IPS-NIHi11 (cell line): ENCODE measurements around the gene PANK4.

Experiments
- DNase-seq: peaks from one replicate; pipeline ENCODE4 v3.0.0; 2012; ENCODE audit warnings: mixed read lengths, low spot score

Gene PANK4

GRCh38 chr1:2512862-2513421 lies 13.5 kb downstream of the PANK4 start:
- no peak for DNase-seq

- no peak for DNase-seq
These were observed 15.8 kb downstream of the PANK4 start for GRCh38 chr1:2510366-2511155.

- no peak for DNase-seq
These were observed 16.8 kb downstream of the PANK4 start for GRCh38 chr1:2509589-2509988.

GRCh38 chr1:2508751-2509150 lies 17.6 kb downstream of the PANK4 start:
- DNase-seq: no peak

- DNase-seq: no peak
These were observed 18.2 kb downstream of the PANK4 start for GRCh38 chr1:2508180-2508579.

- no peak for DNase-seq
These were observed 18.6 kb downstream of the PANK4 start for GRCh38 chr1:2507744-2508155.

GRCh38 chr1:2506901-2507565 lies 19.4 kb downstream of the PANK4 start:
- DNase-seq: no peak

GRCh38 chr1:2506007-2506860 lies 20.2 kb downstream of the PANK4 start:
- DNase-seq: peak; percentile 67

GRCh38 chr1:2505461-2505994 lies 20.9 kb downstream of the PANK4 start:
- peak; percentile 61 for DNase-seq

GRCh38 chr1:2504949-2505272 lies 21.5 kb downstream of the PANK4 start:
- DNase-seq: no peak

GRCh38 chr1:2504225-2504948 lies 22.0 kb downstream of the PANK4 start:
- DNase-seq: no peak

- DNase-seq: peak; percentile 77
These were observed 22.7 kb downstream of the PANK4 start for GRCh38 chr1:2503554-2504224.

GRCh38 chr1:2502661-2503553 lies 23.5 kb downstream of the PANK4 start:
- DNase-seq: no peak

- no peak for DNase-seq
These were observed 24.2 kb downstream of the PANK4 start for GRCh38 chr1:2502210-2502609.

GRCh38 chr1:2501820-2502119 lies 24.6 kb downstream of the PANK4 start:
- DNase-seq: no peak

- no peak for DNase-seq
These were observed 25.2 kb downstream of the PANK4 start for GRCh38 chr1:2501041-2501819.

GRCh38 chr1:2499986-2500596 lies 26.3 kb downstream of the PANK4 start:
- no peak for DNase-seq

GRCh38 chr1:2499260-2499659 lies 27.1 kb downstream of the PANK4 start:
- no peak for DNase-seq

- DNase-seq: no peak
These were observed 27.7 kb downstream of the PANK4 start for GRCh38 chr1:2498648-2499047.
